Measurements from ENCODE around the gene LHPP.

- TF ChIP-seq CTCF (IDR thresholded peaks at IDR 0.05; ENCODE audit: low read depth, low read length, poor library complexity, severe bottlenecking) (no peak), EZH2phosphoT487 (IDR thresholded peaks at IDR 0.05; ENCODE audit: borderline replicate concordance, low read length) (no peak)
Measured at GRCh38 chr10:124415210-124415609, 46.4 kb upstream of the LHPP start.
